Epithelial cell of esophagus (primary cell): Measurements from ENCODE around the gene SYCP2L.

Source experiments
- DNase-seq: peaks from one replicate; pipeline ENCODE4 v3.0.0; 2010; ENCODE audit warnings: low read depth
- H3K4me3 ChIP-seq: 2 replicates; pipeline ENCODE4 v1.5.1; 2011; ENCODE audit warnings: mild to moderate bottlenecking, low read length, control low read depth
- CTCF ChIP-seq: IDR thresholded peaks from 2 replicates; pipeline ENCODE4 v1.5.1; 2011; ENCODE audit warnings: low read depth, mild to moderate bottlenecking, low read length, control low read depth, inconsistent platforms; ENCODE audit not compliant: insufficient read depth; ENCODE audit errors: missing control alignments

The SYCP2L gene

GRCh38 chr6:10964684-10965083, 77.8 kb downstream of the SYCP2L start:
- no peak for DNase-seq
- no peak overlapping the region for H3K4me3 ChIP-seq
- no peak for TF ChIP-seq CTCF

GRCh38 chr6:10968776-10969175, 81.9 kb downstream of the SYCP2L start:
- H3K4me3 ChIP-seq, result no peak overlapping the region
- DNase-seq, result no peak
- no peak for TF ChIP-seq CTCF

GRCh38 chr6:10970731-10971130, 83.9 kb downstream of the SYCP2L start:
- no peak for TF ChIP-seq CTCF
- no peak overlapping the region for H3K4me3 ChIP-seq

GRCh38 chr6:10972196-10972595, 85.3 kb downstream of the SYCP2L start:
- H3K4me3 ChIP-seq, result no peak overlapping the region
- TF ChIP-seq CTCF, result no peak
- DNase-seq, result no peak

More at GRCh38 chr6:10970731-10971130, 83.9 kb downstream of the SYCP2L start:
- no peak for DNase-seq

- H3K4me3 ChIP-seq, result no peak overlapping the region
- no peak for DNase-seq
- TF ChIP-seq CTCF, result no peak
Measured at GRCh38 chr6:10976571-10976970, 89.7 kb downstream of the SYCP2L start.

- TF ChIP-seq CTCF, result no peak
- no peak overlapping the region for H3K4me3 ChIP-seq
- no peak for DNase-seq
Measured at GRCh38 chr6:10977231-10977968, 90.5 kb downstream of the SYCP2L start.

- no peak overlapping the region for H3K4me3 ChIP-seq
- TF ChIP-seq CTCF, result no peak
- DNase-seq, result no peak
Measured at GRCh38 chr6:10979603-10980002, 92.8 kb downstream of the SYCP2L start.
